SK-N-SH (cell line): ENCODE results near the gene HACE1. TPM values are rescaled to one million over a fixed set of nuclear protein-coding genes. Genes with fewer than 3 reads are reported as not detected.

Source experiments
- CTCF ChIA-PET: fragments of 300-600, 350-600 bp; formaldehyde crosslinking; extraction: SDS; loops from one replicate; lab custom pipeline; 2021; lab: Yijun Ruan, JAX
- POLR2A ChIA-PET: fragments of 350-600 bp; sonication (Branson Sonifier 250); formaldehyde crosslinking; extraction: SDS; loops from one replicate; lab custom pipeline; 2020; ENCODE audit warnings: antibody characterized with exemption, inconsistent platforms; lab: Yijun Ruan, JAX
- DNase-seq: peaks from one replicate; pipeline ENCODE4 v3.0.0; 2012
- H2AFZ ChIP-seq: fragments of 200-600 bp; sonication (generic); 2 replicates; pipeline ENCODE4 v1.8.1; 2016; ENCODE audit warnings: antibody characterized with exemption, mild to moderate bottlenecking, low read depth
- H3F3A ChIP-seq: fragments of 200-600 bp; sonication (generic); replicated peaks from 2 replicates; pipeline ENCODE3; 2016; ENCODE audit warnings: antibody characterized with exemption, mild to moderate bottlenecking; ENCODE audit not compliant: insufficient read depth
- H3K27ac ChIP-seq, 2 experiments: fragments of 200-500 bp in 1 of 2; fragments of 200-600 bp in 1 of 2; sonication (Bioruptor generic) in 1 of 2; sonication (generic), shearing (Covaris generic) in 1 of 2; 2 replicates each; pipeline versions ENCODE4 v1.5.1 to v1.6.1; 2014 to 2016; ENCODE audit warnings: low read depth in 2 of 2, inconsistent platforms in 1 of 2, low read length in 1 of 2, mild to moderate bottlenecking in 1 of 2, mixed read lengths in 1 of 2
- H3K27me3 ChIP-seq: fragments of 200-600 bp; sonication (generic), shearing (Covaris generic); 2 replicates; pipeline ENCODE4 v1.6.1; 2016; ENCODE audit warnings: mixed run types; ENCODE audit not compliant: insufficient read depth
- H3K36me3 ChIP-seq, 2 experiments: fragments of 200-500 bp in 1 of 2; fragments of 200-600 bp in 1 of 2; sonication (Bioruptor generic) in 1 of 2; sonication (generic) in 1 of 2; replicated peaks in 1 of 2; 2 replicates each; pipeline versions ENCODE3 to v1.5.1; 2014 to 2016; ENCODE audit warnings: low read length in 1 of 2, mild to moderate bottlenecking in 1 of 2; ENCODE audit not compliant: insufficient read depth in 2 of 2, control insufficient read depth in 1 of 2
- H3K4me1 ChIP-seq, 2 experiments: fragments of 200-500 bp in 1 of 2; fragments of 200-600 bp in 1 of 2; sonication (Bioruptor generic) in 1 of 2; sonication (generic), shearing (Covaris generic) in 1 of 2; 2 replicates each; pipeline versions ENCODE4 v1.5.1 to v1.6.1; 2014 to 2016; ENCODE audit warnings: low read depth in 1 of 2, low read length in 1 of 2, mixed run types in 1 of 2; ENCODE audit not compliant: insufficient read depth in 2 of 2, control insufficient read depth in 1 of 2
- H3K4me2 ChIP-seq: fragments of 200-600 bp; sonication (generic), shearing (Covaris generic); 2 replicates; pipeline ENCODE4 v1.6.1; 2017; ENCODE audit warnings: mixed run types
- H3K4me3 ChIP-seq, 2 experiments: fragments of 200-500 bp in 1 of 2; fragments of 200-600 bp in 1 of 2; sonication (Bioruptor generic) in 1 of 2; sonication (generic), shearing (Covaris generic) in 1 of 2; 2 replicates each; pipeline versions ENCODE4 v1.5.1 to v1.8.1; 2014 to 2016; ENCODE audit warnings: low read depth in 2 of 2, inconsistent platforms in 1 of 2, low read length in 1 of 2, mild to moderate bottlenecking in 1 of 2, mixed read lengths in 1 of 2, moderate library complexity in 1 of 2
- H3K79me2 ChIP-seq: fragments of 200-600 bp; sonication (generic); 2 replicates; pipeline ENCODE4 v1.8.1; 2017; ENCODE audit warnings: mild to moderate bottlenecking; ENCODE audit not compliant: insufficient read depth
- H3K9ac ChIP-seq: fragments of 200-600 bp; sonication (generic); 2 replicates; pipeline ENCODE4 v1.6.1; 2017; ENCODE audit warnings: mixed run types
- H3K9me2 ChIP-seq: fragments of 200-600 bp; sonication (generic); 2 replicates; pipeline ENCODE4 v1.6.1; 2017; ENCODE audit warnings: mixed run types
- H3K9me3 ChIP-seq: fragments of 200-600 bp; sonication (generic); 2 replicates; pipeline ENCODE4 v1.6.1; 2017; ENCODE audit warnings: mixed run types, mild to moderate bottlenecking, moderate library complexity
- H4K20me1 ChIP-seq: fragments of 200-600 bp; sonication (generic); 2 replicates; pipeline ENCODE4 v1.6.1; 2017; ENCODE audit warnings: mild to moderate bottlenecking, mixed run types; ENCODE audit not compliant: insufficient read depth
- FOSL2 ChIP-seq: IDR thresholded peaks from 2 replicates; pipeline ENCODE4 v1.4.0; 2012; ENCODE audit warnings: low read depth, mild to moderate bottlenecking, moderate library complexity, borderline replicate concordance
- FOXJ3 ChIP-seq: sonication (generic); formaldehyde crosslinking; IDR thresholded peaks from 2 replicates; pipeline ENCODE4 v1.5.1; 2020; ENCODE audit warnings: mild to moderate bottlenecking, missing genetic modification reagents
- IRF3 ChIP-seq: fragments of 150-350 bp; IDR thresholded peaks from 2 replicates; pipeline ENCODE4 v1.6.1; 2016; ENCODE audit warnings: mild to moderate bottlenecking, low read depth, low read length
- JUND ChIP-seq: IDR thresholded peaks from 2 replicates; pipeline ENCODE4 v1.4.0; 2012
- MEF2A ChIP-seq: IDR thresholded peaks from 2 replicates; pipeline ENCODE4 v1.4.0; 2012; ENCODE audit warnings: low read depth, borderline replicate concordance
- MXI1 ChIP-seq: IDR thresholded peaks from 2 replicates; pipeline ENCODE4 v1.6.1; 2012; ENCODE audit warnings: mild to moderate bottlenecking, low read depth, low read length, improper control_type of control experiment
- REST ChIP-seq: IDR thresholded peaks from 2 replicates; pipeline ENCODE4 v1.6.1; 2012; ENCODE audit warnings: mild to moderate bottlenecking, low read depth, low read length, moderate library complexity
- RFX5 ChIP-seq: IDR thresholded peaks from 2 replicates; pipeline ENCODE4 v1.6.1; 2012; ENCODE audit warnings: mild to moderate bottlenecking, improper control_type of control experiment, low read length
- RXRA ChIP-seq: IDR thresholded peaks from 2 replicates; pipeline ENCODE4 v1.4.0; 2012; ENCODE audit warnings: low read depth, mild to moderate bottlenecking, borderline replicate concordance
- TCF12 ChIP-seq: IDR thresholded peaks from 2 replicates; pipeline ENCODE4 v1.4.0; 2012
- YY1 ChIP-seq: IDR thresholded peaks from 2 replicates; pipeline ENCODE4 v1.4.0; 2012; ENCODE audit warnings: low read depth, mild to moderate bottlenecking
- WGBS: methylation state at CpG from one replicate; pipeline ENCODE4 v1.1.6; 2017; ENCODE audit warnings: low lambda C conversion rate; 5-methylcytosine and 5-hydroxymethylcytosine counted together
- polyA plus RNA-seq, 3 experiments: library from polyadenylated mRNA; depleted of rRNA; stranded (reverse); fragments of >200 nt; gene quantifications; 2 replicates each; pipeline ENCODE4 v1.2.3, GENCODE V29; 2012
- TF ChIP-seq, protein P1 (sequence below): IDR thresholded peaks from 2 replicates; pipeline ENCODE4 v1.4.0; 2012; ENCODE audit warnings: low read depth, borderline replicate concordance
- TF ChIP-seq, protein P2 (sequence below): fragments of 150-350 bp; IDR thresholded peaks from 2 replicates; pipeline ENCODE4 v1.6.1; 2017; ENCODE audit warnings: antibody characterized with exemption, low read length, low read depth, borderline replicate concordance

Gene HACE1
- polyA plus RNA-seq, 1 of the 3 experiments (the other 2 are of a cell fraction) = 6.2 TPM

GRCh38 chr6:104680539-104680938 is 179.2 kb downstream of the HACE1 start:
- Histone ChIP-seq H4K20me1 (no peaks in the 10 kb centered on the region), H3K4me3 (no peak overlapping the region), H3F3A (no peaks in the 10 kb centered on the region), H3K4me1 (peaks cover 0 to 5% of the 10 kb centered on the region in 2 experiments; a peak in 2 of 4 replicates), H3K9me2 (no peaks in the 10 kb centered on the region), H3K27ac (no peak overlapping the region), H3K36me3 (no peaks in the 10 kb centered on the region), H3K4me2 (no peak overlapping the region), H3K9ac (no peak overlapping the region), H3K27me3 (no peaks in the 10 kb centered on the region), H3K79me2 (no peaks in the 10 kb centered on the region), H3K9me3 (no peaks in the 10 kb centered on the region), H2AFZ (no peak overlapping the region)
- 44% methylated on average over 2 of the region's 2 CpGs for WGBS
- ChIA-PET CTCF (no interaction called here), POLR2A (no interaction called here)
- no peak for DNase-seq
- no peak for TF ChIP-seq YY1
- TF ChIP-seq RXRA = no peak
- TF ChIP-seq, protein P1, sequence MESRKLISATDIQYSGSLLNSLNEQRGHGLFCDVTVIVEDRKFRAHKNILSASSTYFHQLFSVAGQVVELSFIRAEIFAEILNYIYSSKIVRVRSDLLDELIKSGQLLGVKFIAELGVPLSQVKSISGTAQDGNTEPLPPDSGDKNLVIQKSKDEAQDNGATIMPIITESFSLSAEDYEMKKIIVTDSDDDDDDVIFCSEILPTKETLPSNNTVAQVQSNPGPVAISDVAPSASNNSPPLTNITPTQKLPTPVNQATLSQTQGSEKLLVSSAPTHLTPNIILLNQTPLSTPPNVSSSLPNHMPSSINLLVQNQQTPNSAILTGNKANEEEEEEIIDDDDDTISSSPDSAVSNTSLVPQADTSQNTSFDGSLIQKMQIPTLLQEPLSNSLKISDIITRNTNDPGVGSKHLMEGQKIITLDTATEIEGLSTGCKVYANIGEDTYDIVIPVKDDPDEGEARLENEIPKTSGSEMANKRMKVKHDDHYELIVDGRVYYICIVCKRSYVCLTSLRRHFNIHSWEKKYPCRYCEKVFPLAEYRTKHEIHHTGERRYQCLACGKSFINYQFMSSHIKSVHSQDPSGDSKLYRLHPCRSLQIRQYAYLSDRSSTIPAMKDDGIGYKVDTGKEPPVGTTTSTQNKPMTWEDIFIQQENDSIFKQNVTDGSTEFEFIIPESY = no peak
- no peak for TF ChIP-seq MEF2A
- TF ChIP-seq, protein P2, sequence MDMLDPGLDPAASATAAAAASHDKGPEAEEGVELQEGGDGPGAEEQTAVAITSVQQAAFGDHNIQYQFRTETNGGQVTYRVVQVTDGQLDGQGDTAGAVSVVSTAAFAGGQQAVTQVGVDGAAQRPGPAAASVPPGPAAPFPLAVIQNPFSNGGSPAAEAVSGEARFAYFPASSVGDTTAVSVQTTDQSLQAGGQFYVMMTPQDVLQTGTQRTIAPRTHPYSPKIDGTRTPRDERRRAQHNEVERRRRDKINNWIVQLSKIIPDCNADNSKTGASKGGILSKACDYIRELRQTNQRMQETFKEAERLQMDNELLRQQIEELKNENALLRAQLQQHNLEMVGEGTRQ = no peak
- no peak for TF ChIP-seq FOSL2
- no peak for TF ChIP-seq REST
- TF ChIP-seq JUND = no peak

DNA sequence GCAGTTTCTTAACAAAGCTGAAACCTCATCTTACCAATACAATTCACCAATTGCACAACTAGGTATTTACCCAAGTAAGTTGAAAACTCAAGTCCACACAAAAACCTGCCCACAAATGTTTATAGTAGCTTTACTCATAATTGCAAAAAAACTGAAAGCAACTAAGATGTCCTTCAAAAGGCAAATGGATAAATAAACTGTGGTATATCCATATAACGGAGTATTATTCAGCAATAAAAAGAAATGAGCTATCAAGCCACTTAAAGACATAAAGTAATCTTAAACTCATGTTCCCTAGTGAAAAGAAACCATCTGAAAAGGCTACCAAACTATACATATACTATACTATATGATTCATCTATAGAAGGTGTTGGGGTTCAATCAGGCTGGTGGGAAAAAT is 179.7 kb downstream of the HACE1 start:
- Histone ChIP-seq H3K27me3 (no peaks in the 10 kb centered on the region), H4K20me1 (no peaks in the 10 kb centered on the region), H3K4me3 (no peak overlapping the region), H3K36me3 (no peaks in the 10 kb centered on the region), H3K9ac (no peak overlapping the region), H3K9me2 (no peaks in the 10 kb centered on the region), H3K79me2 (no peaks in the 10 kb centered on the region), H3K4me2 (no peak overlapping the region), H3K27ac (no peak overlapping the region), H2AFZ (no peak overlapping the region), H3K9me3 (no peaks in the 10 kb centered on the region), H3F3A (no peaks in the 10 kb centered on the region), H3K4me1 (peaks cover 0 to 5% of the 10 kb centered on the region in 2 experiments; a peak in 2 of 4 replicates)
- CTCF ChIA-PET = no interaction called here
- POLR2A ChIA-PET = no interaction called here
- DNase-seq = no peak
- 74% methylated on average over 1 of the region's 1 CpG for WGBS
- TF ChIP-seq TCF12 (no peak), FOXJ3 (CRISPR knock-in tag) (no peak), YY1 (no peak), RFX5 (no peak), MXI1 (no peak), IRF3 (no peak)
- TF ChIP-seq, protein P2 = no peak
